ENCODE results near the gene ATG4B. TPM values are rescaled to one million over a fixed set of nuclear protein-coding genes. Genes with fewer than 3 reads are reported as not detected.

ATG4B gene
- total and polyA plus RNA-seq, 2 donors (not counting 3 experiments of a cell fraction or from before 2014, with no cell fraction given), result 83.6 to 113 TPM

- Histone ChIP-seq H4K20me1 (replicated peaks; ENCODE audit: control insufficient read depth, extremely low read depth, insufficient read depth, low read length) (no peaks in the 10 kb centered on the region), H3K4me3 (replicated peaks in 1 of 3; ENCODE audit: insufficient read depth in 1 of 3, low read depth in 1 of 3, low read length in 3 of 3) (no peak overlapping the region), H3K9me3 (replicated peaks; ENCODE audit: control insufficient read depth, insufficient read depth, low read length) (no peaks in the 10 kb centered on the region), H3K79me2 (ENCODE audit: control insufficient read depth, insufficient read depth, low read length) (no peaks in the 10 kb centered on the region), H2AFZ (ENCODE audit: low read depth, low read length) (no peak overlapping the region), H3K4me2 (ENCODE audit: insufficient read depth, low read length) (no peak overlapping the region), H3K9ac (replicated peaks; ENCODE audit: extremely low read depth, insufficient read depth, low read length) (no peak overlapping the region), H3K36me3 (ENCODE audit: control insufficient read depth in 2 of 2, extremely low read depth in 1 of 2, insufficient read depth in 2 of 2, low read length in 2 of 2) (peaks cover 0 to 21% of the 10 kb centered on the region in 2 experiments), H3K27ac (ENCODE audit: insufficient read depth, low read depth, low read length) (no peak overlapping the region), H3K9me1 (replicated peaks; ENCODE audit: control insufficient read depth, extremely low read depth, insufficient read depth, low read length) (no peaks in the 10 kb centered on the region), H3K4me1 (ENCODE audit: control insufficient read depth, extremely low read depth, insufficient read depth, low read length) (no peaks in the 10 kb centered on the region), H3K27me3 (ENCODE audit: control insufficient read depth in 2 of 2, insufficient read depth in 2 of 2, low read length in 2 of 2) (no peaks in the 10 kb centered on the region)
- no peak for FAIRE-seq
- intact Hi-C loops (cut with micrococcal nuclease), result no loop called here
- ChIA-PET POLR2A (no interaction called here), CTCF (interaction anchor here (1.0 kb wide), 1 partner anchor 13 kb away, joined by 3 read pairs; the partner anchor contains the start of gene D2HGDH)
- TF ChIP-seq FOS (IDR thresholded peaks at IDR 0.05; ENCODE audit: borderline replicate concordance, insufficient read depth, low read length) (no peak), POLR2AphosphoS5 (IDR thresholded peaks at IDR 0.05; ENCODE audit: insufficient read depth, low read depth, low read length) (no peak), MAX (IDR thresholded peaks at IDR 0.05; ENCODE audit: insufficient read depth, insufficient read length) (no peak)
- dilution Hi-C loops (cut with MboI; ENCODE audit: extremely low pct_ligation_motif_present, low sequenced_read_pairs), result no loop called here
- BruUV-seq (replicated peaks), result no TSS peak
- no peak for DNase-seq (ENCODE audit: low read depth, low spot score)
Measured at GRCh38 chr2:241720560-241720959, 83.1 kb downstream of the ATG4B start.

- POLR2A ChIA-PET, result no interaction called here
- TF ChIP-seq POLR2A (IDR thresholded peaks at IDR 0.05; ENCODE audit: low read depth, low read length) (no peak), EZH2 (IDR thresholded peaks at IDR 0.05; ENCODE audit: borderline replicate concordance, low read depth, low read length, severe bottlenecking) (no peak), POLR2AphosphoS5 (IDR thresholded peaks at IDR 0.05; ENCODE audit: insufficient read depth, low read depth, low read length) (no peak), FOS (IDR thresholded peaks at IDR 0.05; ENCODE audit: borderline replicate concordance, insufficient read depth, low read length) (no peak), MAX (IDR thresholded peaks at IDR 0.05; ENCODE audit: insufficient read depth, insufficient read length) (no peak), JUN (IDR thresholded peaks at IDR 0.05; ENCODE audit: borderline replicate concordance, insufficient read depth, insufficient read length, low read depth) (no peak), GATA2 (IDR thresholded peaks at IDR 0.05; ENCODE audit: insufficient read depth, insufficient read length, low read depth, low read length) (no peak), MYC (IDR thresholded peaks at IDR 0.05; ENCODE audit: low read depth, low read length) (no peak)
- TF ChIP-seq, protein P1, sequence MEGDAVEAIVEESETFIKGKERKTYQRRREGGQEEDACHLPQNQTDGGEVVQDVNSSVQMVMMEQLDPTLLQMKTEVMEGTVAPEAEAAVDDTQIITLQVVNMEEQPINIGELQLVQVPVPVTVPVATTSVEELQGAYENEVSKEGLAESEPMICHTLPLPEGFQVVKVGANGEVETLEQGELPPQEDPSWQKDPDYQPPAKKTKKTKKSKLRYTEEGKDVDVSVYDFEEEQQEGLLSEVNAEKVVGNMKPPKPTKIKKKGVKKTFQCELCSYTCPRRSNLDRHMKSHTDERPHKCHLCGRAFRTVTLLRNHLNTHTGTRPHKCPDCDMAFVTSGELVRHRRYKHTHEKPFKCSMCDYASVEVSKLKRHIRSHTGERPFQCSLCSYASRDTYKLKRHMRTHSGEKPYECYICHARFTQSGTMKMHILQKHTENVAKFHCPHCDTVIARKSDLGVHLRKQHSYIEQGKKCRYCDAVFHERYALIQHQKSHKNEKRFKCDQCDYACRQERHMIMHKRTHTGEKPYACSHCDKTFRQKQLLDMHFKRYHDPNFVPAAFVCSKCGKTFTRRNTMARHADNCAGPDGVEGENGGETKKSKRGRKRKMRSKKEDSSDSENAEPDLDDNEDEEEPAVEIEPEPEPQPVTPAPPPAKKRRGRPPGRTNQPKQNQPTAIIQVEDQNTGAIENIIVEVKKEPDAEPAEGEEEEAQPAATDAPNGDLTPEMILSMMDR (IDR thresholded peaks at IDR 0.05; ENCODE audit: extremely low read depth in 1 of 2, insufficient read depth in 1 of 2, low read depth in 1 of 2, low read length in 2 of 2), result no peak
Measured at GRCh38 chr2:241721852-241722251, 84.4 kb downstream of the ATG4B start.

More at GRCh38 chr2:241721852-241722251, 84.4 kb downstream of the ATG4B start:
- Histone ChIP-seq H3K27ac (ENCODE audit: insufficient read depth, low read depth, low read length) (no peak overlapping the region), H3K36me3 (ENCODE audit: control insufficient read depth in 2 of 2, extremely low read depth in 1 of 2, insufficient read depth in 2 of 2, low read length in 2 of 2) (peaks cover 0 to 21% of the 10 kb centered on the region in 2 experiments), H3K9me1 (replicated peaks; ENCODE audit: control insufficient read depth, extremely low read depth, insufficient read depth, low read length) (no peaks in the 10 kb centered on the region), H3K4me1 (ENCODE audit: control insufficient read depth, extremely low read depth, insufficient read depth, low read length) (no peaks in the 10 kb centered on the region), H3K27me3 (ENCODE audit: control insufficient read depth in 2 of 2, insufficient read depth in 2 of 2, low read length in 2 of 2) (no peaks in the 10 kb centered on the region), H2AFZ (ENCODE audit: low read depth, low read length) (no peak overlapping the region), H3K4me3 (replicated peaks in 1 of 3; ENCODE audit: insufficient read depth in 1 of 3, low read depth in 1 of 3, low read length in 3 of 3) (no peak overlapping the region), H4K20me1 (replicated peaks; ENCODE audit: control insufficient read depth, extremely low read depth, insufficient read depth, low read length) (no peaks in the 10 kb centered on the region), H3K9me3 (replicated peaks; ENCODE audit: control insufficient read depth, insufficient read depth, low read length) (no peaks in the 10 kb centered on the region), H3K9ac (replicated peaks; ENCODE audit: extremely low read depth, insufficient read depth, low read length) (no peak overlapping the region), H3K79me2 (ENCODE audit: control insufficient read depth, insufficient read depth, low read length) (no peaks in the 10 kb centered on the region), H3K4me2 (ENCODE audit: insufficient read depth, low read length) (no peak overlapping the region)
- CTCF ChIA-PET, result interaction anchor here (1.0 kb wide), 1 partner anchor 12 kb away, joined by 3 read pairs; the partner anchor contains the start of gene D2HGDH
- dilution Hi-C loops (cut with MboI; ENCODE audit: extremely low pct_ligation_motif_present, low sequenced_read_pairs), result no loop called here
- intact Hi-C loops (cut with micrococcal nuclease), result no loop called here
- BruUV-seq (replicated peaks), result no TSS peak
- DNase-seq (ENCODE audit: low read depth, low spot score) (no peak), FAIRE-seq (no peak)
